ENCODE data around the gene TMEM128.
A peak's percentile ranks its signal among the peaks of the same experiment; 100 is the strongest.

TMEM128 gene

GRCh38 chr4:4289055-4289454 is 41.0 kb upstream of the TMEM128 start:
- in situ Hi-C loops (cut with HindIII; ENCODE audit: low sequenced_read_pairs) = loop anchor here (5.0 kb wide), 1 partner anchor 78 kb away; no protein-coding TSS in a partner anchor
- no peak for TF ChIP-seq CTCF (IDR thresholded peaks at IDR 0.05; ENCODE audit: low read depth, low read length, missing control alignments)
- peak overlapping the region; percentile 94 for H3K4me3 ChIP-seq (ENCODE audit: low read depth, low read length)
- DNase-seq (ENCODE audit: low read depth) = no peak

- TF ChIP-seq CTCF (IDR thresholded peaks at IDR 0.05; ENCODE audit: low read depth, low read length, missing control alignments) = no peak
- H3K4me3 ChIP-seq (ENCODE audit: low read depth, low read length) = no peak overlapping the region
Observed at GRCh38 chr4:4288098-4288497, 40.1 kb upstream of the TMEM128 start.

GRCh38 chr4:4284827-4285618 is 37.0 kb upstream of the TMEM128 start:
- TF ChIP-seq CTCF (IDR thresholded peaks at IDR 0.05; ENCODE audit: low read depth, low read length, missing control alignments) = no peak
- DNase-seq (ENCODE audit: low read depth) = no peak
- in situ Hi-C loops (cut with HindIII; ENCODE audit: low sequenced_read_pairs) = loop anchor here (5.0 kb wide), 1 partner anchor 82 kb away; no protein-coding TSS in a partner anchor
- H3K4me3 ChIP-seq (ENCODE audit: low read depth, low read length) = no peak overlapping the region

More at GRCh38 chr4:4288098-4288497, 40.1 kb upstream of the TMEM128 start:
- no peak for DNase-seq (ENCODE audit: low read depth)
- in situ Hi-C loops (cut with HindIII; ENCODE audit: low sequenced_read_pairs) = loop anchor here (5.0 kb wide), 1 partner anchor 79 kb away; no protein-coding TSS in a partner anchor

GRCh38 chr4:4281787-4282186 is 33.8 kb upstream of the TMEM128 start:
- DNase-seq (ENCODE audit: low read depth) = no peak
- in situ Hi-C loops (cut with HindIII; ENCODE audit: low sequenced_read_pairs) = no loop called here
- H3K4me3 ChIP-seq (ENCODE audit: low read depth, low read length) = no peak overlapping the region
- no peak for TF ChIP-seq CTCF (IDR thresholded peaks at IDR 0.05; ENCODE audit: low read depth, low read length, missing control alignments)

GRCh38 chr4:4277531-4277930 is 29.5 kb upstream of the TMEM128 start:
- no peak for DNase-seq (ENCODE audit: low read depth)
- no peak overlapping the region for H3K4me3 ChIP-seq (ENCODE audit: low read depth, low read length)
- in situ Hi-C loops (cut with HindIII; ENCODE audit: low sequenced_read_pairs) = no loop called here
- no peak for TF ChIP-seq CTCF (IDR thresholded peaks at IDR 0.05; ENCODE audit: low read depth, low read length, missing control alignments)

- no peak for DNase-seq (ENCODE audit: low read depth)
- no peak for TF ChIP-seq CTCF (IDR thresholded peaks at IDR 0.05; ENCODE audit: low read depth, low read length, missing control alignments)
- in situ Hi-C loops (cut with HindIII; ENCODE audit: low sequenced_read_pairs) = no loop called here
- H3K4me3 ChIP-seq (ENCODE audit: low read depth, low read length) = no peak overlapping the region
Observed at GRCh38 chr4:4274226-4274625, 26.2 kb upstream of the TMEM128 start.

Data from astrocyte of the cerebellum (primary cell).